ENCODE measurements around the gene LPXN.

- peak; percentile 69 for TF ChIP-seq CTCF (conservative IDR thresholded peaks at IDR 0.05)
- no peak for TF ChIP-seq EZH2 (IDR thresholded peaks at IDR 0.05; ENCODE audit: low read depth)
Observed at GRCh38 chr11:58576887-58577471, 1.3 kb upstream of the LPXN start.

Measured in PC-9 (cell line).